H1 (cell line): ENCODE measurements around the gene ALDH1A2. TPM values are rescaled to one million over a fixed set of nuclear protein-coding genes. Genes with fewer than 3 reads are reported as not detected.

Experiments used
- CTCF ChIA-PET: fragments of 300-600 bp; sonication (Branson Sonifier 250); formaldehyde crosslinking; loops from one replicate; lab custom pipeline; 2021; ENCODE audit not compliant: partially characterized antibody; lab: Charles Lee
- POLR2A ChIA-PET: fragments of 300-600 bp; sonication (Branson Sonifier 250); formaldehyde crosslinking; loops from one replicate; lab custom pipeline; 2021; ENCODE audit warnings: inconsistent platforms; ENCODE audit not compliant: partially characterized antibody; lab: Charles Lee
- DNase-seq, 2 experiments: peaks; one replicate each; pipeline versions ENCODE4 v3.0.0 to v3.0.0-alpha.2; 2010 to 2022; ENCODE audit warnings: low spot score in 2 of 2, low read depth in 1 of 2, mixed read lengths in 1 of 2
- FAIRE-seq: peaks from 2 replicates; lab custom pipeline; 2011; peaks lifted over from hg19 to GRCh38; lab: Jason Lieb, UNC
- H2AFZ ChIP-seq: 2 replicates; pipeline ENCODE4 v1.8.1; 2012; ENCODE audit warnings: low read length, inconsistent platforms
- H2AK5ac ChIP-seq: 2 replicates; pipeline ENCODE4 v1.6.1; 2013; ENCODE audit warnings: low read depth, low read length
- H2BK120ac ChIP-seq: replicated peaks from 2 replicates; pipeline ENCODE3; 2013; ENCODE audit warnings: low read depth, low read length, inconsistent platforms
- H2BK12ac ChIP-seq: 2 replicates; pipeline ENCODE4 v1.6.1; 2013; ENCODE audit warnings: low read depth, low read length
- H2BK15ac ChIP-seq: 2 replicates; pipeline ENCODE4 v1.6.1; 2013; ENCODE audit warnings: low read length
- H2BK20ac ChIP-seq: 2 replicates; pipeline ENCODE4 v1.6.1; 2013; ENCODE audit warnings: low read length
- H2BK5ac ChIP-seq: 2 replicates; pipeline ENCODE4 v1.6.1; 2013; ENCODE audit warnings: low read depth, low read length
- H3K14ac ChIP-seq: 2 replicates; pipeline ENCODE4 v1.6.1; 2013; ENCODE audit warnings: inconsistent platforms; ENCODE audit not compliant: insufficient read length
- H3K18ac ChIP-seq: 2 replicates; pipeline ENCODE4 v1.6.1; 2013; ENCODE audit warnings: low read length; ENCODE audit errors: extremely low read depth
- H3K23ac ChIP-seq: 2 replicates; pipeline ENCODE4 v1.6.1; 2013; ENCODE audit warnings: inconsistent platforms; ENCODE audit not compliant: insufficient read length
- H3K23me2 ChIP-seq: 2 replicates; pipeline ENCODE4 v1.6.1; 2013; ENCODE audit warnings: low read depth, low read length
- H3K27ac ChIP-seq: 2 replicates; pipeline ENCODE4 v1.6.1; 2011; ENCODE audit warnings: low read depth, low read length, inconsistent platforms
- H3K27me3 ChIP-seq, 4 experiments: replicated peaks in 1 of 4; 1 replicate in 1 of 4; 2 replicates in 3 of 4; pipeline versions ENCODE4 v1.6.1 to v1.8.1; 2011 to 2013; ENCODE audit warnings: low read length in 3 of 4, mild to moderate bottlenecking in 3 of 4, inconsistent platforms in 2 of 4, mixed read lengths in 2 of 4, moderate library complexity in 1 of 4; ENCODE audit not compliant: control insufficient read depth in 3 of 4, insufficient read depth in 3 of 4; ENCODE audit errors: extremely low read depth in 1 of 4
- H3K36me3 ChIP-seq, 4 experiments: 2 replicates each; pipeline versions ENCODE4 v1.6.1 to v1.8.1; 2011 to 2013; ENCODE audit warnings: mild to moderate bottlenecking in 4 of 4, low read length in 3 of 4, moderate library complexity in 2 of 4, control low read depth in 1 of 4, inconsistent platforms in 1 of 4; ENCODE audit not compliant: insufficient read depth in 4 of 4, control insufficient read depth in 2 of 4
- H3K4ac ChIP-seq: replicated peaks from 2 replicates; pipeline ENCODE3; 2013; ENCODE audit warnings: low read length, low read depth, mixed read lengths, inconsistent platforms; ENCODE audit not compliant: insufficient read length
- H3K4me1 ChIP-seq, 4 experiments: replicated peaks in 1 of 4; 1 replicate in 1 of 4; 2 replicates in 3 of 4; pipeline versions ENCODE4 v1.6.1 to v1.8.1; 2011 to 2013; ENCODE audit warnings: low read length in 3 of 4, inconsistent platforms in 2 of 4, mixed read lengths in 1 of 4; ENCODE audit not compliant: insufficient read depth in 4 of 4, control insufficient read depth in 3 of 4
- H3K4me2 ChIP-seq, 2 experiments: 2 replicates each; pipeline versions ENCODE4 v1.6.1 to v1.8.1; 2011 to 2013; ENCODE audit warnings: low read depth in 2 of 2, low read length in 2 of 2, control low read depth in 1 of 2, inconsistent platforms in 1 of 2, mild to moderate bottlenecking in 1 of 2; ENCODE audit not compliant: insufficient read depth in 1 of 2
- H3K4me3 ChIP-seq, 4 experiments: fragments of 200-600, 300-600 bp in 1 of 4; sonication (generic), shearing (Covaris generic), sonication (Bioruptor Twin) in 1 of 4; 2 replicates each; pipeline versions ENCODE4 v1.5.1 to v1.8.1; 2011 to 2016; ENCODE audit warnings: low read length in 4 of 4, low read depth in 3 of 4, control low read depth in 2 of 4, inconsistent platforms in 2 of 4, mild to moderate bottlenecking in 2 of 4, mixed read lengths in 1 of 4, moderate library complexity in 1 of 4; ENCODE audit not compliant: insufficient read depth in 2 of 4; ENCODE audit errors: extremely low read depth in 1 of 4
- H3K56ac ChIP-seq: replicated peaks from 2 replicates; pipeline ENCODE3; 2013; ENCODE audit warnings: low read depth, mild to moderate bottlenecking, mixed read lengths, low read length, inconsistent platforms; ENCODE audit not compliant: insufficient read length
- H3K79me1 ChIP-seq: 2 replicates; pipeline ENCODE4 v1.6.1; 2013; ENCODE audit warnings: low read depth, low read length, control low read depth
- H3K79me2 ChIP-seq, 2 experiments: 2 replicates each; pipeline versions ENCODE4 v1.6.1 to v1.8.1; 2012 to 2013; ENCODE audit warnings: low read length in 2 of 2, mild to moderate bottlenecking in 2 of 2, inconsistent platforms in 1 of 2; ENCODE audit not compliant: insufficient read depth in 2 of 2, control insufficient read depth in 1 of 2
- H3K9ac ChIP-seq, 4 experiments: replicated peaks in 1 of 4; 1 replicate in 1 of 4; 2 replicates in 3 of 4; pipeline versions ENCODE4 v1.6.1 to v1.8.1; 2011 to 2013; ENCODE audit warnings: low read depth in 3 of 4, low read length in 3 of 4, control low read depth in 2 of 4, mild to moderate bottlenecking in 2 of 4, moderate library complexity in 2 of 4, inconsistent platforms in 1 of 4; ENCODE audit errors: extremely low read depth in 1 of 4
- H3K9me3 ChIP-seq, 2 experiments: 2 replicates each; pipeline versions ENCODE4 v1.6.1 to v1.8.1; 2012 to 2013; ENCODE audit warnings: mild to moderate bottlenecking in 2 of 2, moderate library complexity in 2 of 2, control low read depth in 1 of 2, inconsistent platforms in 1 of 2, low read depth in 1 of 2, low read length in 1 of 2, mixed read lengths in 1 of 2; ENCODE audit not compliant: insufficient read depth in 2 of 2
- H4K20me1 ChIP-seq, 2 experiments: replicated peaks in 1 of 2; 2 replicates each; pipeline versions ENCODE3 to v1.8.1; 2011 to 2013; ENCODE audit warnings: inconsistent platforms in 2 of 2, low read length in 2 of 2, mild to moderate bottlenecking in 1 of 2; ENCODE audit not compliant: insufficient read depth in 2 of 2, control insufficient read depth in 1 of 2
- H4K5ac ChIP-seq: 2 replicates; pipeline ENCODE4 v1.6.1; 2013; ENCODE audit warnings: low read length, low read depth, mixed read lengths, inconsistent platforms; ENCODE audit not compliant: insufficient read length
- H4K8ac ChIP-seq: 2 replicates; pipeline ENCODE4 v1.8.0; 2013; ENCODE audit warnings: mild to moderate bottlenecking, moderate library complexity, low read length, inconsistent platforms; ENCODE audit not compliant: insufficient read depth; ENCODE audit errors: extremely low read depth
- H4K91ac ChIP-seq: replicated peaks from 2 replicates; pipeline ENCODE3; 2013; ENCODE audit warnings: low read length, mixed read lengths, inconsistent platforms; ENCODE audit not compliant: insufficient read length
- CBX5 ChIP-seq: fragments of 300-800, 300-1000 bp; sonication (generic); IDR thresholded peaks from 2 replicates; pipeline ENCODE4 v1.7.1; 2016; ENCODE audit warnings: antibody characterized with exemption, low read length, low read depth
- CBX8 ChIP-seq: fragments of 300-800, 300-1000 bp; sonication (generic); IDR thresholded peaks from 2 replicates; pipeline ENCODE4 v1.7.1; 2016; ENCODE audit warnings: low read depth, low read length, borderline replicate concordance
- CTBP2 ChIP-seq: IDR thresholded peaks from 2 replicates; pipeline ENCODE4 v1.7.0; 2011; ENCODE audit warnings: borderline replicate concordance, mild to moderate bottlenecking, moderate library complexity, mixed read lengths, low read length; ENCODE audit not compliant: insufficient read depth, insufficient read length
- EGR1 ChIP-seq: IDR thresholded peaks from 2 replicates; pipeline ENCODE4 v1.6.1; 2011; ENCODE audit warnings: low read depth, low read length, borderline replicate concordance
- EZH2 ChIP-seq: fragments of 200-600 bp; sonication (generic); IDR thresholded peaks from 2 replicates; pipeline ENCODE4 v1.7.1; 2012; ENCODE audit warnings: low read depth, mild to moderate bottlenecking, moderate library complexity, low read length, inconsistent platforms; ENCODE audit not compliant: severe bottlenecking
- RAD21 ChIP-seq, 2 experiments: IDR thresholded peaks in 1 of 2; conservative IDR thresholded peaks in 1 of 2; 2 replicates each; pipeline ENCODE4 v1.6.1; 2011; ENCODE audit warnings: low read depth in 2 of 2, low read length in 2 of 2, improper control_type of control experiment in 1 of 2, inconsistent platforms in 1 of 2, mild to moderate bottlenecking in 1 of 2, moderate library complexity in 1 of 2
- SRF ChIP-seq: IDR thresholded peaks from 2 replicates; pipeline ENCODE4 v1.6.1; 2011; ENCODE audit warnings: mild to moderate bottlenecking, low read depth, low read length, moderate library complexity
- WGBS, 2 experiments: shearing (Covaris generic) in 1 of 2; methylation state at CpG; one replicate each; pipeline versions ENCODE4 v1.1.6 to v1.1.7; 2013 to 2015; ENCODE audit warnings: low lambda C conversion rate in 2 of 2, mixed read lengths in 2 of 2, inconsistent platforms in 1 of 2, low coverage in 1 of 2, missing lambda C conversion rate in 1 of 2; ENCODE audit not compliant: insufficient replicate concordance in 2 of 2, insufficient coverage in 1 of 2, insufficient read length in 1 of 2; ENCODE audit errors: extremely low coverage in 1 of 2, missing lambda C conversion rate in 1 of 2; 5-methylcytosine and 5-hydroxymethylcytosine counted together
- polyA plus RNA-seq, 7 experiments: library from polyadenylated mRNA; depleted of rRNA in 3 of 7; stranded (reverse) in 5 of 7; unstranded in 2 of 7; fragments of >200 nt in 5 of 7; fragments of 200-250 nt in 2 of 7; gene quantifications; 1 replicate in 5 of 7; 2 replicates in 1 of 7; 4 replicates in 1 of 7; pipeline versions ENCODE4 v1.2.1 to v1.2.3, GENCODE V29; 2011 to 2013; ENCODE audit warnings: missing spikeins in 2 of 7, mixed read lengths in 2 of 7
- total RNA-seq: library from RNA; stranded (reverse); fragmentation: NEBNext Ultra II Directional; extraction: Animal tissue kit (Norgen Biotek cat#: 25700); gene quantifications from 2 replicates; pipeline ENCODE4 v1.2.1, GENCODE V29; 2021

ALDH1A2 gene
- total and polyA plus RNA-seq, 2 of the 8 experiments (the other 6 are each of a cell fraction or from before 2014, with no cell fraction given): 0.06 to 0.24 TPM

DNA sequence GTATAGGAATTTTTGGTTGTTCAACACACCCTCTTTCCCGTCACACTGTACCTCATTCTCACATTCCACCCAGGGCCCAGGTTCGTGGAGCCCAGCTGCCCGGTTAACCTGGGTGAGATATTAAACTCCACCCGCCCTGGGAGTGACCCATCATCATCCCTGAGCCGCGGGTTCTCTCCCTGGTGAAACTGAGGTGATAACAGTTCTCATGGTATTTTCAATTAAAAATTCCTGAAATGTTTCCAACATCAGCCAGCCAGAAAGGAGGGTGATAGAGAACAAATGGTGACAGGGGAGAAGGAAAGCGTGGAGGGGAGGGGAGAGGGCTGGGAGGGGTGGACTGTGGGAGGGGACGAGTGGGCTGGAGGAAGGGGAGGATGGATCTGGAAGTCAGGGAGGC lies 148.8 kb downstream of the ALDH1A2 start:
- no peaks in the 10 kb centered on the region for H3K23me2 ChIP-seq
- no peaks in the 10 kb centered on the region for H4K20me1 ChIP-seq
- no peak overlapping the region for H3K18ac ChIP-seq
- H2AFZ ChIP-seq: no peak overlapping the region
- H3K9me3 ChIP-seq: no peaks in the 10 kb centered on the region
- H3K36me3 ChIP-seq: no peaks in the 10 kb centered on the region
- DNase-seq (no peak), FAIRE-seq (no peak)
- H3K23ac ChIP-seq: no peak overlapping the region
- 89% methylated on average over 6 of the region's 8 CpGs; no CpG with 5 or more reads in 1 of the 2 experiments for whole genome bisulfite sequencing, 2 experiments
- H2AK5ac ChIP-seq: no peak overlapping the region
- no peak overlapping the region for H3K4ac ChIP-seq
- no peak overlapping the region for H3K4me3 ChIP-seq
- no peak overlapping the region for H4K91ac ChIP-seq
- no peaks in the 10 kb centered on the region for H3K27me3 ChIP-seq
- no peak overlapping the region for H4K8ac ChIP-seq
- H2BK20ac ChIP-seq: no peak overlapping the region
- no peak for TF ChIP-seq RAD21 (IDR thresholded peaks at IDR 0.05 in 1 of 2, conservative IDR thresholded peaks at IDR 0.05 in 1 of 2; ENCODE audit: low read depth in 2 of 2, low read length in 2 of 2)
- no peak for TF ChIP-seq CBX5
- TF ChIP-seq EZH2: no peak
- TF ChIP-seq CBX8: no peak
- TF ChIP-seq EGR1: no peak
- TF ChIP-seq CTBP2: no peak
- no peak for TF ChIP-seq SRF
- no peak overlapping the region for H3K27ac ChIP-seq
- H3K79me1 ChIP-seq: no peaks in the 10 kb centered on the region
- no peak overlapping the region for H4K5ac ChIP-seq
- H2BK15ac ChIP-seq: no peak overlapping the region
- POLR2A ChIA-PET: no interaction called here
- no peak overlapping the region for H2BK120ac ChIP-seq
- no peak overlapping the region for H3K9ac ChIP-seq
- no peak overlapping the region for H2BK5ac ChIP-seq
- H3K79me2 ChIP-seq: no peaks in the 10 kb centered on the region
- no peak overlapping the region for H3K4me2 ChIP-seq
- CTCF ChIA-PET: no interaction called here
- H3K14ac ChIP-seq: no peak overlapping the region
- H2BK12ac ChIP-seq: no peak overlapping the region
- H3K4me1 ChIP-seq: no peaks in the 10 kb centered on the region; a peak in 2 of 7 replicates
- no peak overlapping the region for H3K56ac ChIP-seq
